SK-N-SH treated with all-trans-retinoic acid at 6 μM for 48 hours (cell line): ENCODE data around the gene TGFA.

Source experiments
- ATAC-seq: fragments of 200-7000 bp; cut with Tn5 transposase; 3 replicates; pipeline ENCODE4 v1.9.1; 2020; ENCODE audit warnings: mild to moderate bottlenecking, moderate library complexity
- ARNTL ChIP-seq: fragments of 450-650 bp; formaldehyde crosslinking; IDR thresholded peaks from 2 replicates; pipeline ENCODE4 v1.5.0; 2020; ENCODE audit warnings: low read depth, mild to moderate bottlenecking, moderate library complexity, borderline replicate concordance
- BACH2 ChIP-seq: fragments of 250-450 bp; sonication (Bioruptor Pico); IDR thresholded peaks from 2 replicates; pipeline ENCODE4 v1.9.0; 2021; ENCODE audit warnings: mild to moderate bottlenecking, borderline replicate concordance
- CSDC2 ChIP-seq: fragments of 250-450 bp; sonication (Bioruptor Pico); IDR thresholded peaks from 2 replicates; pipeline ENCODE4 v1.5.0; 2020; ENCODE audit warnings: mild to moderate bottlenecking, moderate library complexity
- ESRRG ChIP-seq: fragments of 250-450 bp; sonication (Bioruptor Pico); IDR thresholded peaks from 2 replicates; pipeline ENCODE4 v1.6.1; 2021; ENCODE audit warnings: mild to moderate bottlenecking
- GLIS3 ChIP-seq: fragments of 250-450 bp; sonication (Bioruptor Pico); IDR thresholded peaks from 2 replicates; pipeline ENCODE4 v1.5.0; 2020; ENCODE audit warnings: mild to moderate bottlenecking, moderate library complexity
- ISL1 ChIP-seq: fragments of 250-450 bp; sonication (Bioruptor Pico); IDR thresholded peaks from 2 replicates; pipeline ENCODE4 v2.1.2; 2022; ENCODE audit warnings: mild to moderate bottlenecking, moderate library complexity
- OSR1 ChIP-seq: fragments of 250-450 bp; sonication (Bioruptor Pico); IDR thresholded peaks from 2 replicates; pipeline ENCODE4 v1.8.0; 2022; ENCODE audit warnings: moderate library complexity, mild to moderate bottlenecking, inconsistent platforms
- POU6F1 ChIP-seq: fragments of 250-450 bp; sonication (Bioruptor Pico); IDR thresholded peaks from 2 replicates; pipeline ENCODE4 v1.8.0; 2021; ENCODE audit warnings: low read depth, mild to moderate bottlenecking, moderate library complexity, borderline replicate concordance
- PPARA ChIP-seq: fragments of 250-450 bp; sonication (Bioruptor Pico); IDR thresholded peaks from 2 replicates; pipeline ENCODE4 v1.5.0; 2020; ENCODE audit warnings: mild to moderate bottlenecking, borderline replicate concordance
- RARB ChIP-seq: fragments of 250-450 bp; sonication (Bioruptor Pico); IDR thresholded peaks from 2 replicates; pipeline ENCODE4 v1.8.0; 2021; ENCODE audit warnings: mild to moderate bottlenecking, moderate library complexity
- SNAI2 ChIP-seq: fragments of 250-450 bp; sonication (Bioruptor Pico); IDR thresholded peaks from 2 replicates; pipeline ENCODE4 v1.5.0; 2020; ENCODE audit warnings: mild to moderate bottlenecking, moderate library complexity
- TCF4 ChIP-seq: fragments of 250-450 bp; sonication (Bioruptor Pico); IDR thresholded peaks from 2 replicates; pipeline ENCODE4 v1.8.0; 2021; ENCODE audit warnings: mild to moderate bottlenecking, moderate library complexity, borderline replicate concordance
- TOX ChIP-seq: fragments of 250-450 bp; sonication (Bioruptor Pico); IDR thresholded peaks from 2 replicates; pipeline ENCODE4 v1.8.0; 2021; ENCODE audit warnings: mild to moderate bottlenecking, moderate library complexity, borderline replicate concordance
- TSHZ2 ChIP-seq: fragments of 250-450 bp; sonication (Bioruptor Pico); IDR thresholded peaks from 2 replicates; pipeline ENCODE4 v1.5.0; 2020; ENCODE audit warnings: mild to moderate bottlenecking, moderate library complexity
- ZC3H10 ChIP-seq: fragments of 250-450 bp; sonication (Bioruptor Pico); IDR thresholded peaks from 2 replicates; pipeline ENCODE4 v1.5.1; 2021; ENCODE audit warnings: mild to moderate bottlenecking, moderate library complexity
- ZFP3 ChIP-seq: fragments of 250-450 bp; sonication (Bioruptor Pico); IDR thresholded peaks from 2 replicates; pipeline ENCODE4 v1.5.0; 2020; ENCODE audit warnings: mild to moderate bottlenecking, moderate library complexity
- ZFP30 ChIP-seq: fragments of 450-650 bp; formaldehyde crosslinking; IDR thresholded peaks from 2 replicates; pipeline ENCODE4 v1.5.0; 2022; ENCODE audit warnings: mild to moderate bottlenecking, moderate library complexity
- ZNF565 ChIP-seq: fragments of 450-650 bp; formaldehyde crosslinking; conservative IDR thresholded peaks from 2 replicates; pipeline ENCODE4 v1.5.0; 2020; ENCODE audit warnings: low read depth, mild to moderate bottlenecking, moderate library complexity
- ZNF70 ChIP-seq: fragments of 450-650 bp; formaldehyde crosslinking; IDR thresholded peaks from 2 replicates; pipeline ENCODE4 v1.5.0; 2020; ENCODE audit warnings: mild to moderate bottlenecking, moderate library complexity
- ZNF8 ChIP-seq: fragments of 450-650 bp; formaldehyde crosslinking; IDR thresholded peaks from 2 replicates; pipeline ENCODE4 v1.5.0; 2020; ENCODE audit warnings: mild to moderate bottlenecking, moderate library complexity
- TF ChIP-seq, protein P1 (sequence below): fragments of 250-450 bp; sonication (Bioruptor Pico); IDR thresholded peaks from 2 replicates; pipeline ENCODE4 v1.5.1; 2020; ENCODE audit warnings: low read depth, mild to moderate bottlenecking, moderate library complexity
- TF ChIP-seq, protein P2 (sequence below): fragments of 250-450 bp; sonication (Bioruptor Pico); IDR thresholded peaks from 2 replicates; pipeline ENCODE4 v1.5.1; 2021; ENCODE audit warnings: mild to moderate bottlenecking, moderate library complexity

Gene TGFA

GRCh38 chr2:70574109-70574508 is 20.5 kb upstream of the TGFA start (continued):
- no peak for TF ChIP-seq TSHZ2

GRCh38 chr2:70570041-70570661 is 16.5 kb upstream of the TGFA start:
- no peak for ATAC-seq
- TF ChIP-seq ZNF8 (CRISPR knock-in tag), result no peak
- no peak for TF ChIP-seq ARNTL (CRISPR knock-in tag)
- TF ChIP-seq ZNF70 (CRISPR knock-in tag), result no peak
- no peak for TF ChIP-seq TOX (CRISPR knock-in tag)
- no peak for TF ChIP-seq OSR1 (CRISPR knock-in tag)

- ATAC-seq, result no peak
- TF ChIP-seq ESRRG (CRISPR knock-in tag) (no peak), ZNF70 (CRISPR knock-in tag) (no peak), ZC3H10 (CRISPR knock-in tag) (no peak), PPARA (CRISPR knock-in tag) (no peak), RARB (no peak), ZFP30 (CRISPR knock-in tag) (no peak), OSR1 (CRISPR knock-in tag) (no peak), POU6F1 (CRISPR knock-in tag) (no peak), ZNF8 (CRISPR knock-in tag) (no peak), CSDC2 (CRISPR knock-in tag) (no peak), ARNTL (CRISPR knock-in tag) (no peak), TCF4 (CRISPR knock-in tag) (no peak), ZNF565 (CRISPR knock-in tag) (no peak), SNAI2 (CRISPR knock-in tag) (no peak)
- TF ChIP-seq, protein P1, sequence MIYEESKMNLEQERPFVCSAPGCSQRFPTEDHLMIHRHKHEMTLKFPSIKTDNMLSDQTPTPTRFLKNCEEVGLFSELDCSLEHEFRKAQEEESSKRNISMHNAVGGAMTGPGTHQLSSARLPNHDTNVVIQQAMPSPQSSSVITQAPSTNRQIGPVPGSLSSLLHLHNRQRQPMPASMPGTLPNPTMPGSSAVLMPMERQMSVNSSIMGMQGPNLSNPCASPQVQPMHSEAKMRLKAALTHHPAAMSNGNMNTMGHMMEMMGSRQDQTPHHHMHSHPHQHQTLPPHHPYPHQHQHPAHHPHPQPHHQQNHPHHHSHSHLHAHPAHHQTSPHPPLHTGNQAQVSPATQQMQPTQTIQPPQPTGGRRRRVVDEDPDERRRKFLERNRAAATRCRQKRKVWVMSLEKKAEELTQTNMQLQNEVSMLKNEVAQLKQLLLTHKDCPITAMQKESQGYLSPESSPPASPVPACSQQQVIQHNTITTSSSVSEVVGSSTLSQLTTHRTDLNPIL (CRISPR knock-in tag), result no peak
These were observed 15.9 kb upstream of the TGFA start for GRCh38 chr2:70569559-70569958.

DNA sequence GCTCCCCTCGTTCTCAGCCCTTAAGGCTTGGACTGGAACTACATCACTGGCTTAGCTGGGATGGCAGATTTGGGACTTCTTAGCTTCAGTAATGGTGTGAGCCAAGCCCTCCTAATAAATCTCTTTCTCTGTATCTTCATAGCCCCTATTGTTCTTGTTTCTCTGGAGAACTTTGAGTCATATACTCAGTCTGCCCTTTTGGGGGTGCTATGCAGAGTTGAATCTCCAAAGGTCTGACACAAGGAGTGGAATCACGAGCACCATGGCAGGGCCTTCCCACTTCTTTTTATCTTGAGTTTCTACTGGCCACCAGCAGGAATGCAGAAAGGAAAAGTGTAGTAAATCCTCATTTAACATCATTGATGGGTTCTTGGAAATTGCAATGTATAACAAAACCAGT is 13.3 kb upstream of the TGFA start:
- no peak for ATAC-seq
- no peak for TF ChIP-seq OSR1 (CRISPR knock-in tag)
- TF ChIP-seq ESRRG (CRISPR knock-in tag), result no peak
- TF ChIP-seq, protein P1 (CRISPR knock-in tag), result no peak
- TF ChIP-seq, protein P2, sequence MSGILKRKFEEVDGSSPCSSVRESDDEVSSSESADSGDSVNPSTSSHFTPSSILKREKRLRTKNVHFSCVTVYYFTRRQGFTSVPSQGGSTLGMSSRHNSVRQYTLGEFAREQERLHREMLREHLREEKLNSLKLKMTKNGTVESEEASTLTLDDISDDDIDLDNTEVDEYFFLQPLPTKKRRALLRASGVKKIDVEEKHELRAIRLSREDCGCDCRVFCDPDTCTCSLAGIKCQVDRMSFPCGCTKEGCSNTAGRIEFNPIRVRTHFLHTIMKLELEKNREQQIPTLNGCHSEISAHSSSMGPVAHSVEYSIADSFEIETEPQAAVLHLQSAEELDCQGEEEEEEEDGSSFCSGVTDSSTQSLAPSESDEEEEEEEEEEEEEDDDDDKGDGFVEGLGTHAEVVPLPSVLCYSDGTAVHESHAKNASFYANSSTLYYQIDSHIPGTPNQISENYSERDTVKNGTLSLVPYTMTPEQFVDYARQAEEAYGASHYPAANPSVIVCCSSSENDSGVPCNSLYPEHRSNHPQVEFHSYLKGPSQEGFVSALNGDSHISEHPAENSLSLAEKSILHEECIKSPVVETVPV (CRISPR knock-in tag), result no peak
- no peak for TF ChIP-seq GLIS3 (CRISPR knock-in tag)
- TF ChIP-seq TSHZ2, result no peak
- no peak for TF ChIP-seq PPARA (CRISPR knock-in tag)
- no peak for TF ChIP-seq TCF4 (CRISPR knock-in tag)
- no peak for TF ChIP-seq ZFP3 (CRISPR knock-in tag)
- TF ChIP-seq ISL1 (CRISPR knock-in tag), result no peak
- TF ChIP-seq SNAI2 (CRISPR knock-in tag), result no peak
- TF ChIP-seq TOX (CRISPR knock-in tag), result no peak
- TF ChIP-seq BACH2 (CRISPR knock-in tag), result no peak
- no peak for TF ChIP-seq CSDC2 (CRISPR knock-in tag)
- no peak for TF ChIP-seq ZNF565 (CRISPR knock-in tag)
- TF ChIP-seq POU6F1 (CRISPR knock-in tag), result no peak
- TF ChIP-seq ZNF8 (CRISPR knock-in tag), result no peak
- TF ChIP-seq ZC3H10 (CRISPR knock-in tag), result no peak
